PC-3 (cell line): ENCODE measurements around the gene WDFY4. TPM values are rescaled to one million over a fixed set of nuclear protein-coding genes. Genes with fewer than 3 reads are reported as not detected.

Experiments used
- ATAC-seq: fragments of 200-7000 bp; cut with Tn5 transposase; 2 replicates; pipeline ENCODE4 v1.9.1; 2020; ENCODE audit warnings: mild to moderate bottlenecking, moderate library complexity
- BruUV-seq: library from RNA; stranded (reverse); fragments of 400-500 nt; replicated peaks from 2 replicates; lab custom pipeline; 2021; lab: Mats Ljungman, UMichigan
- CTCF ChIA-PET: fragments of 300-600 bp; sonication (Branson Sonifier 250); formaldehyde crosslinking; loops from one replicate; lab custom pipeline; 2022; ENCODE audit warnings: antibody characterized with exemption; lab: Charles Lee
- POLR2A ChIA-PET: fragments of 300-600 bp; sonication (Branson Sonifier 250); formaldehyde crosslinking; loops from one replicate; lab custom pipeline; 2022; ENCODE audit warnings: antibody characterized with exemption; ENCODE audit not compliant: unreplicated experiment; lab: Charles Lee
- DNase-seq: peaks from one replicate; pipeline ENCODE4 v3.0.0-alpha.2; 2015
- H2AFZ ChIP-seq: fragments of 300-600 bp; sonication (generic); 2 replicates; pipeline ENCODE4 v1.6.0; 2016; ENCODE audit warnings: antibody characterized with exemption, low read length
- H3F3A ChIP-seq: fragments of 300-600 bp; sonication (generic); one replicate; pipeline ENCODE4 v1.6.0; 2017; ENCODE audit warnings: antibody characterized with exemption, low read length, control low read depth, mild to moderate bottlenecking; ENCODE audit not compliant: unreplicated experiment
- H3K27ac ChIP-seq: fragments of 300-600 bp; sonication (generic); 2 replicates; pipeline ENCODE4 v1.5.1; 2016; ENCODE audit warnings: mild to moderate bottlenecking, low read length
- H3K27me3 ChIP-seq: fragments of 300-600 bp; sonication (generic); 2 replicates; pipeline ENCODE4 v1.6.1; 2016; ENCODE audit warnings: low read length, mixed read lengths
- H3K36me3 ChIP-seq: fragments of 300-600 bp; sonication (generic); 2 replicates; pipeline ENCODE4 v1.6.1; 2016; ENCODE audit warnings: low read depth, mixed run types, low read length, mixed read lengths
- H3K4me1 ChIP-seq: fragments of 300-600 bp; sonication (generic); 2 replicates; pipeline ENCODE4 v1.5.1; 2016; ENCODE audit warnings: low read length; ENCODE audit not compliant: insufficient read depth
- H3K4me2 ChIP-seq: fragments of 300-600 bp; sonication (generic); 2 replicates; pipeline ENCODE4 v1.6.0; 2016; ENCODE audit warnings: low read length
- H3K4me3 ChIP-seq: fragments of 300-600 bp; sonication (generic); 2 replicates; pipeline ENCODE4 v1.5.1; 2016; ENCODE audit warnings: mild to moderate bottlenecking, low read length, mixed read lengths
- H3K79me2 ChIP-seq: fragments of 300-600 bp; sonication (generic); 2 replicates; pipeline ENCODE4 v1.6.1; 2017; ENCODE audit warnings: low read length, mixed read lengths
- H3K9ac ChIP-seq: fragments of 300-600 bp; sonication (generic); 2 replicates; pipeline ENCODE4 v1.6.0; 2016; ENCODE audit warnings: mild to moderate bottlenecking, low read length
- H3K9me2 ChIP-seq: fragments of 300-600 bp; sonication (generic); replicated peaks from 2 replicates; pipeline ENCODE4 v1.6.1; 2016; ENCODE audit warnings: mixed run types, low read length, mixed read lengths
- H3K9me3 ChIP-seq: fragments of 300-600 bp; sonication (generic); 2 replicates; pipeline ENCODE4 v1.6.1; 2016; ENCODE audit warnings: low read length, mixed read lengths
- H4K20me1 ChIP-seq: fragments of 300-600 bp; sonication (generic); 2 replicates; pipeline ENCODE4 v1.6.1; 2016; ENCODE audit warnings: low read length, mixed read lengths
- EZH2 ChIP-seq: fragments of 300-600 bp; sonication (generic); IDR thresholded peaks from one replicate; pipeline ENCODE4 v1.6.1; 2017; ENCODE audit warnings: antibody characterized with exemption, mild to moderate bottlenecking, low read length; ENCODE audit not compliant: unreplicated experiment
- EZH2phosphoT487 ChIP-seq: fragments of 300-600 bp; sonication (generic); IDR thresholded peaks from 2 replicates; pipeline ENCODE4 v1.6.1; 2018; ENCODE audit warnings: mild to moderate bottlenecking, antibody characterized with exemption, low read length, borderline replicate concordance
- intact Hi-C: fragments of 100-400 bp; cut with micrococcal nuclease; formaldehyde crosslinking; loops from 2 replicates; pipeline ENCODE4 v1.9.0; 2023
- total RNA-seq: library from RNA; depleted of rRNA; stranded (reverse); fragments of >200 nt; gene quantifications from 2 replicates; pipeline ENCODE4 v1.2.3, GENCODE V29; 2014
- TF ChIP-seq, protein P1 (sequence below): fragments of 300-600 bp; sonication (generic); conservative IDR thresholded peaks from 2 replicates; pipeline ENCODE4 v1.5.1; 2017; ENCODE audit warnings: antibody characterized with exemption, low read depth, mild to moderate bottlenecking, low read length

WDFY4 gene
- total RNA-seq, 1 experiment from 2014 or later = not detected

DNA sequence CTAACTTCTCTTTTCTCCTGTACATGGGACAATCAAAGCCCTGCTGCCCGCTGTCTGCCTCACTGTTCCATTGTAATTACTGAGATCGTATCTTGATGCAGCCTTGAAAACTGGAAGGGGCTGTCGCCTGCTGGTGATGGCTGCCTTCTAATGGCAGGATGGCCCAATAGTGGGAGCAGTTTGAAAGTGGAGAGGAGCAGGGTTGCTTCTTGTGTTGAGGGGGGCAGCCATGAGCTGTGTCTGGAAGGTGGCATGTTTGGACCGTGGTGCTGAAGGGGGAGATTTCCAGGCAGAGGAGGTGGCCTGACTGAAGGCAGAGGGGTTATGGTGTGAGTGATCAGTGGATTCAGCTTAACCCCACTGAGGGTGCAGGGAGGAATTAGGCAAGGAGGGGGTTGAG is 8.1 kb downstream of the WDFY4 start:
- no peaks in the 10 kb centered on the region for H3K4me1 ChIP-seq
- H3K4me3 ChIP-seq = no peak overlapping the region
- H4K20me1 ChIP-seq = no peaks in the 10 kb centered on the region
- no peak overlapping the region for H3K9ac ChIP-seq
- H3K9me3 ChIP-seq = no peaks in the 10 kb centered on the region
- ATAC-seq (no peak), DNase-seq (no peak)
- TF ChIP-seq EZH2phosphoT487 (no peak), EZH2 (no peak)
- TF ChIP-seq, protein P1, sequence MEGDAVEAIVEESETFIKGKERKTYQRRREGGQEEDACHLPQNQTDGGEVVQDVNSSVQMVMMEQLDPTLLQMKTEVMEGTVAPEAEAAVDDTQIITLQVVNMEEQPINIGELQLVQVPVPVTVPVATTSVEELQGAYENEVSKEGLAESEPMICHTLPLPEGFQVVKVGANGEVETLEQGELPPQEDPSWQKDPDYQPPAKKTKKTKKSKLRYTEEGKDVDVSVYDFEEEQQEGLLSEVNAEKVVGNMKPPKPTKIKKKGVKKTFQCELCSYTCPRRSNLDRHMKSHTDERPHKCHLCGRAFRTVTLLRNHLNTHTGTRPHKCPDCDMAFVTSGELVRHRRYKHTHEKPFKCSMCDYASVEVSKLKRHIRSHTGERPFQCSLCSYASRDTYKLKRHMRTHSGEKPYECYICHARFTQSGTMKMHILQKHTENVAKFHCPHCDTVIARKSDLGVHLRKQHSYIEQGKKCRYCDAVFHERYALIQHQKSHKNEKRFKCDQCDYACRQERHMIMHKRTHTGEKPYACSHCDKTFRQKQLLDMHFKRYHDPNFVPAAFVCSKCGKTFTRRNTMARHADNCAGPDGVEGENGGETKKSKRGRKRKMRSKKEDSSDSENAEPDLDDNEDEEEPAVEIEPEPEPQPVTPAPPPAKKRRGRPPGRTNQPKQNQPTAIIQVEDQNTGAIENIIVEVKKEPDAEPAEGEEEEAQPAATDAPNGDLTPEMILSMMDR = no peak
- H3K4me2 ChIP-seq = no peak overlapping the region
- intact Hi-C loops = no loop called here
- H2AFZ ChIP-seq = no peak overlapping the region
- BruUV-seq = no TSS peak
- no peak overlapping the region for H3K27ac ChIP-seq
- POLR2A ChIA-PET = no interaction called here
- H3K79me2 ChIP-seq = no peaks in the 10 kb centered on the region
- no peaks in the 10 kb centered on the region for H3K9me2 ChIP-seq
- CTCF ChIA-PET = no interaction called here
- peaks cover 64% of the 10 kb centered on the region for H3K27me3 ChIP-seq
- no peaks in the 10 kb centered on the region for H3K36me3 ChIP-seq
- no peaks in the 10 kb centered on the region for H3F3A ChIP-seq

DNA sequence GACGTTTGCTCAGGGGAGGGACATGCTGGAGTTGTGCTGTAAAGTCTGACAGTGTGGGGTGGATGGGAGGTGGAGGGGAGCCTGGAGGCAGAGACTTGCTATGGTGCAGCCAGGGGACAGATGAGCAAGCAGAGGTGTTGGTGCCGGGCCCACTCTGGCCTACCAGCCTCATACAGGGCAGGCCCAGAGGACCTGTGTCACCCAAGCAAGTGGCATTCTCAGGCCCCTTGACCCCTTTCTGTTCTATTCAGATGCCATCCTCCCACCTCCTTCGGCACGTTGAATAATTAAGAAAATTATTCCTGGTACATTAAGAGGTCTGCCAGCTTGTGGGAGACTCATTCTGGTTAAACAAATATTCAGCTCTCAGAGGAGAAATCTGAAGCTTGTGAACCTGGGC is 8.5 kb downstream of the WDFY4 start:
- Histone ChIP-seq H3K36me3 (no peaks in the 10 kb centered on the region), H3K4me3 (no peak overlapping the region), H3K4me2 (no peak overlapping the region), H3K9ac (no peak overlapping the region), H3K9me2 (no peaks in the 10 kb centered on the region), H2AFZ (no peak overlapping the region), H4K20me1 (no peaks in the 10 kb centered on the region), H3K4me1 (no peaks in the 10 kb centered on the region), H3F3A (no peaks in the 10 kb centered on the region), H3K9me3 (no peaks in the 10 kb centered on the region), H3K79me2 (no peaks in the 10 kb centered on the region), H3K27me3 (peaks cover 69% of the 10 kb centered on the region), H3K27ac (no peak overlapping the region)
- ATAC-seq (no peak), DNase-seq (no peak)
- ChIA-PET POLR2A (no interaction called here), CTCF (no interaction called here)
- BruUV-seq = no TSS peak
- no peak for TF ChIP-seq EZH2phosphoT487
- TF ChIP-seq EZH2 = no peak
- TF ChIP-seq, protein P1 = no peak
- intact Hi-C loops = no loop called here

DNA sequence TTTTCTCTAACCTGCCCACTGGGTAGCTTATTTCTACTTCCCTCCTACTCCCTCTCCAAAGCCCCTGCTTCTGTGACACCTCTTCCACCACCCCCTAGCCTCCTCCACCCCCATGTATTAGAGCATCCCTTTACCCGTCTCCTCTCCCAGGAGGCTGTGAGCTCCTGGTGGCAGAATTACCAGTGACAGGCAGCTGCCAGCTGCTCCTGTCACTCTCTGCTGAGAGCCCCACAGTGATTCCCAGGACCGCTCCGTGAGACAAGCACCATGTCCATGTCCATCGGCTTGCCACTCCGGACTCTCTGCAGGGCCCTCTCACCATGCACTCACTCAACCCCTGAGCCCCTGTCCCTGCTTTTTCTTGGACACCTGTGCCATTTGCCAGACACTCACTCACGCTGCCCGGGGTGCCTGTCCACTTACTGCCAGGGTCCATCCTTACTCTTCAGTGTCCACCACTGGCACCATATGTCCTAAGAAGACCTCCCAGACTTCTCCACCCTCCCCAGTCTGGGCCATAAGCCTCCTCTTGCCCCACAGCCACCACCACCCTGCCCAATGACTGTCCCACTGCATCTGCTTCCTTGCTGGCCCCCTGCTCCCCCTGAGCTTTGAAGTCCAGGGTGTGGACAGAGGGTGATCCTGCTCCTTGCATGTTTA is 9.8 kb downstream of the WDFY4 start:
- H3K9ac ChIP-seq = no peak overlapping the region
- no peaks in the 10 kb centered on the region for H3K36me3 ChIP-seq
- H3K4me1 ChIP-seq = no peaks in the 10 kb centered on the region
- DNase-seq (no peak), ATAC-seq (no peak)
- H3K79me2 ChIP-seq = no peaks in the 10 kb centered on the region
- H3F3A ChIP-seq = no peaks in the 10 kb centered on the region
- POLR2A ChIA-PET = no interaction called here
- H3K27me3 ChIP-seq = peaks cover 81% of the 10 kb centered on the region
- intact Hi-C loops = no loop called here
- H2AFZ ChIP-seq = no peak overlapping the region
- H3K4me2 ChIP-seq = no peak overlapping the region
- no TSS peak for BruUV-seq
- no peaks in the 10 kb centered on the region for H4K20me1 ChIP-seq
- H3K4me3 ChIP-seq = no peak overlapping the region
- TF ChIP-seq, protein P1 = no peak
- TF ChIP-seq EZH2 = no peak
- CTCF ChIA-PET = no interaction called here
- no peaks in the 10 kb centered on the region for H3K9me2 ChIP-seq
- no peaks in the 10 kb centered on the region for H3K9me3 ChIP-seq
- no peak overlapping the region for H3K27ac ChIP-seq
